ENCODE data around the gene PADI3.

Gene PADI3

DNA sequence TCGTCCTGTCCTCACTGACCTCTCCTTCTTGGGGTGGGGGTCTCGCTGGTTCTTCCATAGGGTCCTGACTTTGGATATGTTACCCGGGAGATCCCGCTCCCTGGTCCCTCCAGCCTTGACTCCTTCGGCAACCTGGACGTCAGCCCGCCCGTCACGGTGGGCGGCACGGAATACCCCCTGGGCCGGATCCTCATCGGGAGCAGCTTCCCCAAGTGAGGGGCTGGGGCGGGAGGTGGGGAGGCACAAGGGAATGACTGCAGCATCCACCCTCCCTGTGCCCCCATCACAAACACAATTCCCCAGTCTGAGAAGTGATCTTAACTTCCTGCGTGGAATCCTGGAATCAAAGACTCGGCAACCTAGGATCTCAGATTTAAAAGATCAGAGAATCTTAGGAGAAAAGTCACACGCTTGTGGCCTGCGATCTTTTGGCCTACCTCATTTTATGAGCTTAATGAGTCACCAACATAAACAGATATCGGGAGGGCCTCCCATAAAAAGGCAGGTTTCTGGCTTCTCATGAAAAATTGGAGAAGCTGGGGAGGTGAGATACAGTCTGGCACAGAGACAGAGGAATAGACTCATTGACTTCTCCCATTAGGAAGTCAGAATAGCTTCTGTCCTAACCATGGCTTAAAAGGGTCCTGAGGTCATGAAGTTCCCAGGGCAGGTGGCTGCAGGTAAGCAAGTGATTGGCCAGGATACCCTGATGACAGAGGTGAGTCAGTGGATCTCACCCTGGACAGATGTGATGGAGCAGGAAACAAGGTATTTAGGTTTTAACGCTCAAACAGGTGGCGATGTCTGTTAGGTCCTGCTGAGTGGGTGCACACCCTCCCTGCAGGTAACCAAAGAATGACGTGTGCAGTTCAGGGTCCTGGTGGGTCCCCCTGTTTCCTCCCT lies 15.9 kb upstream of the PADI3 start:
- Histone ChIP-seq H3K9ac (no peak overlapping the region), H3K4me3 (IDR thresholded peaks at IDR 0.05; ENCODE audit: insufficient read depth, low read depth, low read length) (no peak overlapping the region), H3K4me1 (ENCODE audit: low read depth, poor library complexity, severe bottlenecking) (no peaks in the 10 kb centered on the region), H2AFZ (ENCODE audit: low read depth) (no peak overlapping the region), H3K4me2 (no peak overlapping the region), H3K36me3 (ENCODE audit: insufficient read depth) (no peaks in the 10 kb centered on the region), H3K27me3 (ENCODE audit: insufficient read depth, low read depth) (peaks cover 64% of the 10 kb centered on the region), H3K79me2 (ENCODE audit: insufficient read depth, low read depth) (no peaks in the 10 kb centered on the region), H3K27ac (no peak overlapping the region), H4K20me1 (ENCODE audit: insufficient read depth) (no peaks in the 10 kb centered on the region)
- TF ChIP-seq, protein P1, sequence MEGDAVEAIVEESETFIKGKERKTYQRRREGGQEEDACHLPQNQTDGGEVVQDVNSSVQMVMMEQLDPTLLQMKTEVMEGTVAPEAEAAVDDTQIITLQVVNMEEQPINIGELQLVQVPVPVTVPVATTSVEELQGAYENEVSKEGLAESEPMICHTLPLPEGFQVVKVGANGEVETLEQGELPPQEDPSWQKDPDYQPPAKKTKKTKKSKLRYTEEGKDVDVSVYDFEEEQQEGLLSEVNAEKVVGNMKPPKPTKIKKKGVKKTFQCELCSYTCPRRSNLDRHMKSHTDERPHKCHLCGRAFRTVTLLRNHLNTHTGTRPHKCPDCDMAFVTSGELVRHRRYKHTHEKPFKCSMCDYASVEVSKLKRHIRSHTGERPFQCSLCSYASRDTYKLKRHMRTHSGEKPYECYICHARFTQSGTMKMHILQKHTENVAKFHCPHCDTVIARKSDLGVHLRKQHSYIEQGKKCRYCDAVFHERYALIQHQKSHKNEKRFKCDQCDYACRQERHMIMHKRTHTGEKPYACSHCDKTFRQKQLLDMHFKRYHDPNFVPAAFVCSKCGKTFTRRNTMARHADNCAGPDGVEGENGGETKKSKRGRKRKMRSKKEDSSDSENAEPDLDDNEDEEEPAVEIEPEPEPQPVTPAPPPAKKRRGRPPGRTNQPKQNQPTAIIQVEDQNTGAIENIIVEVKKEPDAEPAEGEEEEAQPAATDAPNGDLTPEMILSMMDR (conservative IDR thresholded peaks at IDR 0.05; ENCODE audit: low read depth, low read length): no peak

DNA sequence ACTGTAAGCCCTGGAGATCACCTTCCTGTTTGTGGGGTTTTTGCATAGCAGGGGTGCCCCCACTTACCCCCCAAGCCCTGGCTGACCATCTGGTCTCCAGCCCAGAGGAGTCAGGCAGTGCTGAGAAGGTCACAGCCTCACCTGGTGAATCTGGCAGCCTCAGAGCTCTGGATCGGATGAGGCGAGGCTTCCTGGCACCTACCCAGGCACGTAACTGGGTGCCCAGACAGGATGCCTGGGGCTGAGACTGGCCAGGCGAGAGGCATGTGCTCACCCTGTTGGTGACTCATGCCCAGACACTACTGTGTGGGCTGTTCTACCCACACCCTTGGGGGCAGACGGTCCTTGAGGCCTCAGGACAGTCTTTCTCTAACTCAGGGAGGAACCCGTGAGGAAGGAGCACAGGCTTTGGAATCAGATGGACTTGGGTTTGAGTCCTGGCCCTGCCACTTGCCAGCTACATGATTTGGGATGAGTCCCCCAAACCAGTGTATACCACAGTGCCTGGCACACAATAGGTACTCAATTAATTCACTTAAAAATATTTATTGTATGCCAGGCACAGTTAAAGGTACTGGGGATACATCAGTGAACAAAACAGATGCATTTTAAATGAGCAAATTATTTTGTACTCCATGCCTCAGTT lies 15.1 kb upstream of the PADI3 start:
- Histone ChIP-seq H3K79me2 (ENCODE audit: insufficient read depth, low read depth) (no peaks in the 10 kb centered on the region), H3K27ac (no peak overlapping the region), H4K20me1 (ENCODE audit: insufficient read depth) (no peaks in the 10 kb centered on the region), H3K27me3 (ENCODE audit: insufficient read depth, low read depth) (peaks cover 57% of the 10 kb centered on the region), H3K4me3 (IDR thresholded peaks at IDR 0.05; ENCODE audit: insufficient read depth, low read depth, low read length) (no peak overlapping the region), H2AFZ (ENCODE audit: low read depth) (no peak overlapping the region), H3K36me3 (ENCODE audit: insufficient read depth) (no peaks in the 10 kb centered on the region), H3K9ac (no peak overlapping the region), H3K4me1 (ENCODE audit: low read depth, poor library complexity, severe bottlenecking) (no peaks in the 10 kb centered on the region), H3K4me2 (no peak overlapping the region)
- TF ChIP-seq, protein P1 (conservative IDR thresholded peaks at IDR 0.05; ENCODE audit: low read depth, low read length): no peak

DNA sequence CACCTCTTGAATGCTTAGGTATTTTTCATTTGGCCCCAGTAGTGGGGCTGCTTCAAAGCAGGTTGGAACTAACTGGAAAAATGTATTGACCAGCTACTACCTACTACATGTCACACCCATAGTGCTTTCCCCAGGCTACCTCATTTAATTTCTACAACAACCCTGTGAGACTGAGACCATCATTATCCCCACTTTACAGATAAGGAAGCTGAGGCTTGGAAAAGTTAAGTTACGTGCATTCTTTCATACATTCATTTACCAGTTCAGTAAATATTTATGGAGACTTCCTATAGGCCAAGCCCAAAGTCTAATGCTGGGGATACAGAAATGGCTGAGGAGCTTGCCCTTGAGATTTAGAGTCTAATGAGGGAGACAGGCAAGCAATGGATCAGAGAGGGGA lies 14.5 kb upstream of the PADI3 start:
- no peak overlapping the region for H3K4me3 ChIP-seq (IDR thresholded peaks at IDR 0.05; ENCODE audit: insufficient read depth, low read depth, low read length)
- H3K27me3 ChIP-seq (ENCODE audit: insufficient read depth, low read depth): peaks cover 53% of the 10 kb centered on the region
- no peak overlapping the region for H3K27ac ChIP-seq
- no peaks in the 10 kb centered on the region for H3K36me3 ChIP-seq (ENCODE audit: insufficient read depth)
- no peaks in the 10 kb centered on the region for H3K79me2 ChIP-seq (ENCODE audit: insufficient read depth, low read depth)
- TF ChIP-seq, protein P1 (conservative IDR thresholded peaks at IDR 0.05; ENCODE audit: low read depth, low read length): no peak
- no peak overlapping the region for H3K9ac ChIP-seq
- no peak overlapping the region for H3K4me2 ChIP-seq
- no peak overlapping the region for H2AFZ ChIP-seq (ENCODE audit: low read depth)
- H3K4me1 ChIP-seq (ENCODE audit: low read depth, poor library complexity, severe bottlenecking): no peaks in the 10 kb centered on the region
- no peaks in the 10 kb centered on the region for H4K20me1 ChIP-seq (ENCODE audit: insufficient read depth)

DNA sequence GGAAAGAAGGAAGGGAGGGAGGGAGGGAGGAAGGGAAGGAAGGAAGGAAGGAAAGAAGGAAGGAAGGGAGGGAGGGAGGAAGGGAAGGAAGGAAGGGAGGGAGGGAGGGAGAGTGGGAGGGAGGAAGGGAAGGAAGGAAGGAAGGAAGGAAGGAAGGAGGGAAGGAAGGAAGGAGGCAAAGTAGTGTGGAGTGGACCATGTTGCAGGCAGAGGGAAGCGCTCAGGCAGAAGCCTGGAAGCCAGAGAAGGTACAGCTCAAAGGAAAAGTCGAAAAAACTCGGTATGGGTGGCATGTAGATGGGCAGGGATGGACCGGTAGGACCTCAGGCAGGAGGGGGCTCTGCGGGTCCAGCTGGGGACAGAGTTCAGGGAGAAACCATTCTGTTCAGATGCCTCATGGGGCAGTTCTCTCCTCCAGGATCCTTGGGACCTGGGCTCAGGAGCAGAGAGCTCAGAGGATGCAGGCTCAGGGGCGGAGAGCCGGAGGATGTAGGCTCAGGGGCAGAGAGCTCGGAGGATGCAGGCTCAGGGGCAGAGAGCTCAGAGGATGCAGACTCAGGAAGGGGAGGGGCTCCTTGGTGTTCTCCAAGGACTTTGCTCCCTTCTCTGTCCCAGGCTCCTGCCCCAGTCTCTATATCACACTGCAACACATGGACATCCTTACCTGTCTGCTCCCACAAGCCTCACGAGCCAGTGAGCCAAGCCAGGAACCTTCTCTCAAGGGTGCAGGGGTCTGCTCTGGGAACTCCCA lies 13.6 kb upstream of the PADI3 start:
- Histone ChIP-seq H3K4me2 (no peak overlapping the region), H2AFZ (ENCODE audit: low read depth) (no peak overlapping the region), H4K20me1 (ENCODE audit: insufficient read depth) (no peaks in the 10 kb centered on the region), H3K79me2 (ENCODE audit: insufficient read depth, low read depth) (no peaks in the 10 kb centered on the region), H3K36me3 (ENCODE audit: insufficient read depth) (no peaks in the 10 kb centered on the region), H3K4me3 (IDR thresholded peaks at IDR 0.05; ENCODE audit: insufficient read depth, low read depth, low read length) (no peak overlapping the region), H3K4me1 (ENCODE audit: low read depth, poor library complexity, severe bottlenecking) (no peaks in the 10 kb centered on the region), H3K27ac (no peak overlapping the region), H3K9ac (no peak overlapping the region), H3K27me3 (ENCODE audit: insufficient read depth, low read depth) (peaks cover 61% of the 10 kb centered on the region)
- TF ChIP-seq, protein P1 (conservative IDR thresholded peaks at IDR 0.05; ENCODE audit: low read depth, low read length): no peak
